Activated effector memory CD4-positive, alpha-beta T cell treated with Interleukin-2 at 50 U/mL for 16 hours (primary cell): ENCODE results near the gene GALNS.
"Not testable (repeated sequence)": the region's sequence is repeated elsewhere in the genome, so short reads cannot be mapped to it uniquely, and the experiment has no call there.

Experiments used
- DNase-seq: peaks from one replicate; pipeline ENCODE4 v3.0.0-alpha.2; 2020

GALNS gene

DNA sequence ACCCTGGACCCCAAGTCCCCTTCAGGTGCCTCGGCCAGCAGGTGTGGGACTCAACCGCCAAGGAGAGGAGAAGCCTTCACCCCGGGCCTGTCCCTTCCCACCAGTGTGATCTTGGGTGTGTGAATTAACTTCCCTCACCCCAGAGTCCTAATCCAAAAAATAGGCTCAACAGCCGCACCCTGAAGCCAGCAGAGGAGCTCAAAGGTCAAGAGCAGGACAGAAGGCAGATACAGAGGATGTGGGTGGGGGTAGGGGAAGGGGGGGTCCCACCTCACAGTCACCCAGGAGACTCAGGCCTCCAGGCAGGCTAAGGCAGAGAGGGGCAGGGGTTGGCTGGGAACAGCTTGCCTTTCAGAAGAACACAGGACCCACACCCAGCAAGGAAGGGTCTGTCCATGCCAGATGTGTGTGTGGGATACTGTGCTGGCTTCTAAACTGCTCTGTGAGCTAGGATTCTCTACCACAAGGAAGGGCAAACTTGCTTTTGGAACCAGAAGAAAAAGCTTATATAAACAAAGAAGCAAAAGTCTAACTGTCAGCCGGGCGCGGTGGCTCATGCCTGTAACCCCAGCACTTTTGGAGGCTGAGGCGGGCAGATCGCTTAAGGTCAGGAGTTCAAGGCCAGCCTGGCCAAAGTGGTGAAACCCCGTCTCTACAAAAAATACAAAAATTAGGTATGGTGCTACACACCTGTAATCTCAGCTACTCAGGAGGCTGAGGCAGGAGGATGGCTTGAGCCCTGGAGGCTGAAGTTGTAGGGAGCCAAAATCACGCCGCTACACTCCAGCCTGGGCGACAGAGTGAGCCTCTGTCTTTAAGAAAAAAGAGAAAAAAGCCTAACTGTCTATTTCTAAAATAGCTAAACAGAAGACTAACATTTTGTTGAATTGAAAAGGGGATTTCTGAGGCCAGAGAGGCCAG lies 76.3 kb downstream of the GALNS start:
- no peak for DNase-seq

DNA sequence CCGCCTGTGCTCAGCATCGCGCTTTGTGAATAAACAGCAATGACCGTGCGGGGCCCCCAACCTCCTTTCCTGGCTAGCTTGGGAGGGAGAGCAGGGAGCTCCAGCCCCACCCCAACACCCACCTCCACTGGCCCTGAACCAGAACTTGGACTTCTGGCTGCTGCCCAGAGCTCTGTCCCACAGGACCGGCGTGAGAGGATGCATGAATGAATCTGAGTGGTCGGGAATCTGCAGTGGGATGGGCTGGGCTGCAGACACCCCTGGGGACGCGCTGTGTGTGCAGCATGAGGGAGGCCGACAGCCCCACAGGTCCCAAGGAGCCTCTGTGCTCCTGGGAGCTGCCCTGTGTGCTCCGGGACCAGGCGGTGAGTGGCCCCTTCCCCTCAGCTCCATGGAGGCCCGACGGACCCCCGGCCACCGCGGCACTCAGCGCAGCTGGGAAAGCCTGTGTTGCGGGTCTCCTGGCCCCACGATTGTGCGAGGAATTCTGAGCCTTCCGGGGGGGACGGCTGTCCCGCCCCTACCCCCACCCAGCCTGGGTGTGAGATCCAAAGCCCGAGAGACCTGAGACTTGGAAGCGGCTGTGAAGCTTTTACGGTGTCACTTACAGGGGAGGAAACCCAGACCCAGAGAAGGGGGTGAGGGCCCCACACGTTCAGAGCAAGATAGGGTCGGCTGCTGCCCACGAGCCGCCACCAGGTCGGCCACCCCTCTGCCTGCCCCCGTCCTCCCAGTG lies 77.2 kb downstream of the GALNS start:
- no peak for DNase-seq

DNA sequence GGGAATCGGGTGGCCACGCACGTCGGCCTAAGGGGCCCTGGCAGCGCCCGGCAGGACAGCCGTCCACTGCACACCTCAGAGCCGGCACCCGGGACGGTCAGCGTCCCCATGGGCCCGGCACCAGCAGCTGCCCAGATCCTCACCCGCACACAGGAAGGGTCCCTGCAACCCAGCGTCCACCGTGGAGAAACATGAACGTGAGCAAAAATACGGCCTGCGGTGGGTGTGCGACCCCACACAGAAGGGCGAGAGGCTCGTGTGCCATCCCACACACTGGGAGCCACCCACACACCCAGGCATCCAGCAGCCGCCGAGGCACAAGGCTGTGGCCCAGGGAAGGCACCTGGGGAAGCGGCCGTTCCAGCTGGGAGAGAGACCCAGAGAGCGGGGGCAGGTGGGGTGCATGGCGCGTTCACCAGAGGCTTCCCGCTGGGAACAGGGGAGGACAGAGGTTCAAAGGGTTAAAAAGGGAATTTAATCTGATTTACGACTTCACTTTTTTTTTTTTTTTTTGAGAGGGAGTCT lies 78.1 kb downstream of the GALNS start:
- no peak for DNase-seq

DNA sequence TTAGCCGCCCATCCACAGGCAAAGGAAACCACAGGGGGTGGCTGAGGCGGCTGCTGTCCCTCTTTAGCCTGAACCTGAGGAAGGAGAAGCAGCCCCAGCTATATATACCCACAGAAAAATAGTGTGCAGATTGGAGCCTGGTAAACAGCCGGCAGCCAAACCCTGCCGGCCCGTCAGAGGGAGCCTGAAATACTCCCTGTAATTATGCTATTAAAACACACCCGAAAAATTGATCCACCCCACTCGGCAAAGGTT lies 78.5 kb downstream of the GALNS start:
- no peak for DNase-seq

DNA sequence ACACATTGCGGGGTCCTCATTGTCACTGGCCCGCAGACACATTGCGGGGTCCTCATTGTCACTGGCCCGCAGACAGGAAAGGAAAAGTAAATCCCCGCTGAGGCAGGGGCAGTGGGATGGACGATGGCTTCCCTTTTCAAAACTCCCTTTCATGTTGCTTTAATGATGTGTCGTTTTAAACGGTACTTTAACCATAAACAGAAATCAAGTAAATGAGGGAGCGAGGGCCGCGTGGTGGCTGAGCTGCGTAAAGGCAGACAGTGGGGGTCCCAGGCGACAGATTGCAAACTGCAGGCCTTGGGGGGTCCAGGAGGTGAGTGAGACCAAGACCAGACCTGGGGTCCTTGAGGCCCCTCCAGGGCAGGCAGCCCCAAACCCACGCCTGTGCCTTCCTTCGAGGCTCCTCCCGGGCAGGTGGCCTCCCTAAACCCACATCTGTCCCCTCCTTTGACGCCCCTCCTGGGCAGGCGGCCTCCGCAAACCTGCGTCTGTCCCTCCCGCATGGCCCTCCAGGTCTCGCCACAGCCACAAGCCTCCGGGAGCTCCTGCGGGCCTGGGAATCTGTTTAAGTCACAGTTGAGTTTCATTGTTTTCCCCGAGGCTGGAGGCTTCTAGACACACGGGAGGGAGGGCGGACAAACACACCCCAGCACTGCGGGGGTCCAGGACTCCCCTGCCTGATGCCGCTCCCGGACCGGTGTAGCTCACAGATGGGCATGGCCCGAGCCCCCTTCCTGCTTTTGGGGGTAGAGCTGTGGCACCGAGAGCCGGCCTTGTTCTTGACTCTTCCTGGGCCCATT lies 79.1 kb downstream of the GALNS start:
- no peak for DNase-seq

DNA sequence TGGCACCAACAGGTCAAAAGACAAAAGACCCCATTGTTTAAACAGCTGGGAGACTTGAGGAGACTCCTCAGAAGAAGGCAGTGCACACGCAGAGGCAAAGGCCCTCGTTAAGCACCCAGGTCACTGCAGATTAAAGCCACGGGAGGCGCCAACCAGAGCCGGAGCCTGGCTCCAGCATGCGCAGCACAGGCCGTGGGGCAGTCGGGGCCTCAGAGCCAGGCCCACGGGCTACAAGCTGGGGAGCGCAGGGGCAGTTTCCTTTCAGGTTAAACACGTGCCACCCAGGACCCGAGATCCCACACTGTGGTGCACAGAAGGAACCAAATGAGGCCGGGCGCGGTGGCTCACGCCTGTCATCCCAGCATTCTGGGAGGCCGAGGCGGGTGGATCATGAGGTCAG lies 80.9 kb downstream of the GALNS start:
- no peak for DNase-seq

DNA sequence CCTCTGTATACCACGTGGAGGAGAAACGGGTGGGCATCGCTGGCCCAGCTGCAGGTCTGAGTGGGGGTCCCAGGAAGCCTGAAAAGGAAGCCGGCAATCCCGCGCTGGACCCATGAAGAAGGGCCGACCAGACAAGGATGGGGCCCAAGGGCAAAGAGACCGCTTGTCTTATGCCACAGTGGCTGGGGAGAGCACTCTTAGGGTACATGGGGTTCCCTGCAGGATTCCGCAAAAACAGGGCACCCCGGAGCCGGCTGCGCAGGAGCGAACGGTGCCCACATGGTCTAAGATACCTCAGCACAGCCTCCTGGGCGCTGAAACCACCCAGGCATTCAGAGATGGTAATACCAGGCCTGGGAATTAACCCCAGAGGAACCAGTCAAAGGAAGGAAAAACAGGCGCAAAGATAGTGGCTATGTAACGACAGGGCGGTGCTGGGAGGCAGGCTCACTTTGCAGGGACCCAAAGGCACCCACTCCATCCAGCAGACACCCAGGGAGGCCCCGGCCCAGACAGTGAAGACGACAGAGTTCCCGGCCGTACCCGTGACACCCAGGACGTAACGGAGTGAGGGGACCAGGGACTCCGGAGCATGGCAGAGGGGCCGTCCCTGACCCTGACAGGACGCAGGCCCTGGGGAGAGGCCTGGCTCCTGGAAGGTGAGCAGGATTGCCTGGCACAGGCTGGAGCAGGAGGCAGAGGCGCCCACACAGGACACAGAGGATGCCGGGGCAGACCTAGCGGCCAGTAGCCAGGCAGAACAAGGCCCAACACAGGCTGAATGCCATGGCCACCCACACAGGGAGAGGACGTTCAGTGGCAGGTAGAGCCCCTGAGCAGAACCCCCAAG lies 82.0 kb downstream of the GALNS start:
- DNase-seq: no peak

DNA sequence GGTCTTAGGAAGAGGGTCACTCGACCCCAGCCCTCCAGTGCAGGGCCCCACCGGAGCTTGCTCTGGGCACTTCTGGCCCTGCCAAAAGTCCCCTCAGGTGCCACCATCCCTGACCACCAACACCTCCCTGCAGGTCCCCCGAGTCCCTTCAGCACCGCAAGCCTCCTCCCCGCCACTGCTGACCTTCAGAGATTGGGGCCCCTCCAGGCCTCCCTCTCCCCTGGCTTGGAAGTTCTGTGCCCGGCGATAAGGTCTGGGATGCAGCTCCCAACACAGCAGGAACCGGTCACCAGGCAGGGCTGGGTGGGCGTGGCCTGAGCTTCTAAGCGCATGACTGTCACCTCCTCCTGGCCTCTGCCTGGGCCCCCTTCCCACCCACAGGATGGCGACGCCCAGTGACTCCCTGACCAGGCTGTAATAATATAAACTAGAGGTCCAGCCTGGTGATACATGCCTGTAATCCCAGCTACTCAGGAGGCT lies 82.9 kb downstream of the GALNS start:
- DNase-seq: no peak

DNA sequence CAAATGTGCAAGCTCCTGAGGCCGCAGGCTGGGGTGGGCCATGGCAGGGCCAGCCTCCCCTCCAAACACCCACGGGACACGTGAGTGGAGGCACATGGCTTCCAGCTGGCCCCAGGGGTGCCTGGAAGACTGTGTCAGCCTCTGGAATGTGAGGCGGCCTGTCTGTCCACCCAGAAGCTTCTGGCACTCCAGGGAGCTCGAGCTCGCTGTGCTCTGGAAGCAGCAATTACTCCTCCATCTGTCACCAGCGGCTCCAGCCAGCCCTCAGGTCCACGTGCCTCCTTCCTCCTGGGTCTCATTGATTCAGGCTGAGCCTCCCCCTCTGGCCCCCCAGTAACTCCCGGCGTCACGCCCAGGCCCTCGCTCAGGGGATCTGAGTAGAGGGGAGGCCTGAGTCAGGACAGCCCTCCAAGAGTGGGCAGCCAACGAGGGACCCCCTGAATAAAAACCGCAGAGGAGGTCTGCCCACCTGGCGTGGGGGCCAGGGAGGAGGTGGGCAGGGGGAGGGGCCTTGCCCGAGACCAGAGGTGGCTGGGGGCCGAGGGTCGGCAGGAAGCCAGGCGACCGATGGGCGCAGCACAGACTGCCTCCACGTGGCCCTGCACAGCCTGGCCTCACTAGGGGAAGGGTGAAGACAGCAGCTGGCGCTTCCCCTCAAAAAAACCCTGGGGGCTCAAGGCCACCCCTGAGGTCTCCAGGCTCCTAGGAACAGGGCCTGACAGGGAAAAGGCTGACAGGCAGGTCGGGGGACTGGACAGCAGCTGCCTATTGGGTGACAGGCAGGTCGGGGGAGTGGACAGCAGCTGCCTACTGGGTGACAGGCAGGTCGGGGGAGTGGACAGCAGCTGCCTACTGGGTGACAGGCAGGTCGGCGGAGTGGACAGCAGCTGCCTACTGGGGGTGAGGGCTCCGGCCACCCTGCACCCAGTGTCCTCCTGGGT lies 83.6 kb downstream of the GALNS start:
- no peak for DNase-seq

DNA sequence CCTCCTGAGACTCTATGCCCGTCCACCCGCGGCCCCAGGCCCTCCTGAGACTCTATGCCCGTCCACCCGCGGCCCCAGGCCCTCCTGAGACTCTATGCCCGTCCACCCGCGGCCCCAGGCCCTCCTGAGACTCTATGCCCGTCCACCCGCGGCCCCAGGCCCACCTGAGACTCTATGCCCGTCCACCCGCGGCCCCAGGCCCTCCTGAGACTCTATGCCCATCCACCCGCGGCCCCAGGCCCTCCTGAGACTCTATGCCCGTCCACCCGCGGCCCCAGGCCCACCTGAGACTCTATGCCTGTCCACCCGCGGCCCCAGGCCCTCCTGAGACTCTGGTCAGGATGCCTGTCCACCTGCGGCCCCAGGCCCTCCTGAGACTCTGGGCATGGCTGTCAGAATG lies 85.0 kb downstream of the GALNS start:
- not testable (repeated sequence) for DNase-seq

DNA sequence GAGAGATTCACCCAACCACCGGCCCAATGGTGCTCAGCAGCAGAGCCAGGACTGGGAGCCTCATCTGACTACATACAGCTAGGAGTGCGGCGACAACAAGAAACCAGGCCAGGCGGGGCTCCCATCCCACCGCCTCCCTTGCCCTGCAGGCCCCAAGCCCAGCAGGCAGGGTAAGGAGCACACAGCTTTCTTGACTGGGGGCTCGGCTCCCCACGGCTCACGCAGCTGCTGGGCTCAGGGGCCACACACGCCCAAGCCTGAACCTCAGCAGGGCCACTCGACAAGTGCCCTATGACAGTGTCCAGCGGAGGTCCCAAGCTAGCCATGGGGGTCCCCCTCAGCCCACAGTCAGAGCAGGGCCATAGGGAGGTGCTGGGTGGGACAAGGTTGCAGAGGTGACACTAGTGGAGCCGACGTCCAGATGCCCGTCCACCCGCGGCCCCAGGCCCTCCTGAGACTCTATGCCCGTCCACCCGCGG lies 85.4 kb downstream of the GALNS start:
- no peak for DNase-seq

DNA sequence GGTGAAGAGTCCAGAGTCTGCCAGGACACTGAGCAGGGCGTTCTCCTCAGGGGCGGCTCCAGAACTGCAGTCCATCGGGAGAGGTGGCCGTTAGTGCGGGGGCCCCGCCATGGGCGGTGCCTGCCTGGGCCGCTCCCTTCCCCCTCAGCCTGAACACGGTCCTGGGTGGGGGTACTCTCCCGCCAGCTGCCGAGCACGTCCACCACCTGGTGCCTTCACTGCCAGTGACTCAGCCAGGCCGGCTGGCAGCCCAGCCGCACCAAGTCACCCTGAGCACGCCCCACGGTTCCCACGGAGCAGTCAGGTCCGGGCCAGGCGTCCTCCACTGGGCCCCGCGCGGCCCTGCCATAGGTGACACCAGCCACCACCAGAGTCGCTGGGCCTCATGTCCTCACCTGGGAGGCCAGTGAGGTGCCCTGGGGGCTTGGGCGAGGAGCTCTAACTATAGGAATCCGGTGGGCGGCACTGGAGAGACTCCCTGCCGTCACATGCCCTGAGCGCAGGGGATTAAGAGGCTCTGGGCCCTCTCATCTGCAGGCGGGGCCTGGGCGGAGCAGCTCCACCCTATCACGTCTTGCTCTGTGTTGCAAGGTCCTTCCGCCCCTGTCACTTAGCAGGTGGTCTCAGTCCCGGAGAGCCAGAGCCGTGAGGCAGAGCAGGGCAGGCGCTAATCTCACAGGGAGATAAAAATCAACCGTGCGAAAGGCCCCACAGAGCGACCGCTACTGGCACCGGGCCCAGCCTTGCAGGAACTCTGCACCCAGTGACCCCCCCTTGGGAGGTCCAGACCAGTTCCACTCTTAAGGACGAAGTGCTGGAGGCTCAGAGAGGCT lies 86.1 kb downstream of the GALNS start:
- no peak for DNase-seq

DNA sequence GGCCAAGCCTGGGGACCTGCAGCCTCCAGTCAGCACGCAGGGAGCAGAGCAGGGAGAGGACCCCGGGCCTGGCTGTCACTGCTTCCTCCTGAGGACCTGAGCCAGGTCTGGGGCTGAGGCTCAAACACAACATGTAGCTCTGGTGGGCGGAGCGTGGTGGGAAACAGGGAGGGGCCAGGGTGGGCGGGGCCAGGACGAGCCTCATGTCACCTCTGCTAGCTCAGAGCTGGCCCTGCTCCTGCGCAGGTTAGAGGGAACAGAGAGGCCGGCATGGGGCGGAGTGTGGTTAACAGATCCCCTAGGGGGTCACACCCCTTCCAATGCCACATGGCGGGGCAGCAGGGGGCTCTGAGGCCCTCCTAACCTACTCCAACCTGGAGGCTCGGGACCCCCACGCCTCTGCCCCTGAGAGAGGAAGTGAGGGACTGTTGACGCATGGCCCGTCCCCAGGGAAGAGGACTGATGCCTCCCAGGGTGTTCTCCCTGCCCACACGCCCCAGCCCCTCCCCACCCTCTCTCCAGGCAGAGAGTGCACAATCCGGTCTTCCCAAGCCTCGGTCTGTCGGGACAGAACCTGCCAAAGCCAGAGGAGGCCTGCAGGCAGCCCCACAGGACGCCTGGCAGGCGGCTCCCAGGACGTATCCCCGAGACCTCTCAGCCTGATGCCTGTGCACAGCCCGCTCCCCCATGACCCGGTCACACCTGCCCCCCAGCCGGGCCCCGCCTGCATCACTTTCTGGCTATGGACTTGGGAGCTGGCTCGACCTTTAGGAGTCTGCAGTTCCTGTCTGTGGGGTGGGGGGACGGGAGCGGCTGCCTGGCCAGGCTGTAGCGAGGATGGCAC lies 86.9 kb downstream of the GALNS start:
- DNase-seq: no peak

DNA sequence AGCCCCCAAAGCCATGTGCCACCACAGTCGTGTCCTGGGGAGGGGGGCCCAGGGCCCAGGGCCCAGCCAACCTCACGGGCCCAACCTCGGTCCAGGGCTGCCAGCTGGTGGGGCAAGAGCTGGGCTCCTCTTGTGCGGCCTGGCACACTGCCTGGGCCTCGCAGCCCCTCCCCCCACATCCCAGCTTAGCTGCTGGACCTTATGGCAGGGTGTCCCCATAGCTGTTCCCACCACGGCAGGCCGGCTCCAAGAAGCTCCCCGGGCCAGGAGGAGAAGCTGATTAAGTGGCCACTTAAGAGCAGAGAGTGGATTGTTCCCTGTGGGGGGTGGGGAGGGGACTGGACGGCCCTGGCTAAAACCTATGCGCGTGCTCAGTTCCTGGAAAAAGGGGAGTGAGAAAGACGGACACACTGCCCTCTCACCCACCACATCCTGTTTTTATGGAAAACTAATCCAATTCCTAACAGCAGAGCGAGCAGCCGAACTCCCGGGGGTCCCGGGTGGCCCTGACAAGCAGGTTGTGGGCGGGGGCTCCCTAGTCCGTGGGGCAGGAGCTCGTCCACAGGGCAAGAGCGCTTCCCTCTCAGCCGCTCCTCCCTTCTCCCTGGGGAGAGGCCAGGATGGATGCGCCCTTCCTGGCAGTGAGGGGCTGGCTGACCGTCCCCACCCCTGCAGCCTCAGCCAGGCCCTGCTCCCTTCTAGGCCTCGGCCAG lies 88.5 kb downstream of the GALNS start:
- no peak for DNase-seq

DNA sequence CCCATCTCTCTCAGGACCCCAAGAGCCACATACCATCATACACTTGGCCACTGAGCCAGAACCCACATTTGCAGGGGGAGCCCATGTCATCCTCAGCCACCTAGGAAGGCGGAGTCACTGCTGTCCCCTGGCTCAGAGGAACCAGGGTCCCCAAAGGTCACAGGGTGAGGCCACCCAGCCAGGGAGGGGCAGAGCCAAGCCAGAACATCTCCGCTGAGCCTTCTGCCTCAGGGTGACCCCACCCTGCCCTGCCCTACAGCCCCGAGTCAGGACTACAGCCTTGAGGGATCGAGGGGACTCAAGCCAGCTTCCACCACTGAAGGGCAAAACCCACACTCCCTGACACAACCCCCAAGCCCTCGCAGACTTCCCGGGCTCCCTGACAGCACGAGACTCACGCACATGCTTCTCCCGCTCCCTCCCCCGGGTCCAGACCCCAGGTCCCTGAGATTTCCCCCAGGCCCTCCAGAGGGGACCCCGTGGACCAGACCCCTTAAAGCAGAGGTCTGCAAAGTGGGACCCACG lies 89.1 kb downstream of the GALNS start:
- DNase-seq: no peak

DNA sequence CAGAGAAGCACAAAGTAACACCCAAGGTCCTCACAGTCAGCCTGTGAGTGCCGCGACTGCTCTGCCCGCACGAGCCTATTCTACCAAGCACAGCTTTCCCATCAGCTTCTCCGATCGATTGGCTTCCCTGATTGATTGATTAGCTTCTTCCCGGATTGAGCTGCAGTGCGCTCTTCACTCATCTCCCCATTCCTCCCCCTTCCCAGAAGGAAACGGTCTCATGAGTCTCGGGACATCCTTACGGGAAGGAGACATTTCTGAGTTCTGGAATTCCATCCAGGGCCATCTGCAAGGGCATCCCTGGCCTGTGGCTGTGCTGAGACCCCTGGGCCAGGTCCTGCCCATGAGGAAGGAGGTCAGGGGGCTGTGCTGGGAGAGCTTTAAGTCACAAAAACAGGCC lies 89.8 kb downstream of the GALNS start:
- DNase-seq: no peak

DNA sequence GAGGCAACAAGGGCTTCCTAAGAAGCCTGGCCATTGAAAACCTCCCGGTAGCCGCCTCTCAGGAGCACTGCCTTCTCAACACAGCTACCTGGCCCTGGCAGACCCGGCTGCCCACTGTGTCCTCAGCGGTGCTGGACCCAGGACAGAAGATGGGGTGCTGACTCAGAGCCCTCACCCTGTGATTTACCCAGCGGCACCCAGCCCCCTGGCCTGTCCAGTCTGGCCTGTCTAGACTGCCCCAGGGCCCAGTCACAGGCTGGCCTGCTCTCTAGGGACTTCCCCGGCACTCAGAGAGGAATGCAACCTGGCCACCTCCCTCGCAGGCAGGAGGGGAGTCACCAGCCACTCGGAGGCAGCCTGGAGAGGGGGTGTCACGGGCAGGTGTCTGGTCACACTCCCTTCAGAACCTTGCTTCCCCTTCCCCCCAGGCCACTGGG lies 91.8 kb downstream of the GALNS start:
- no peak for DNase-seq

DNA sequence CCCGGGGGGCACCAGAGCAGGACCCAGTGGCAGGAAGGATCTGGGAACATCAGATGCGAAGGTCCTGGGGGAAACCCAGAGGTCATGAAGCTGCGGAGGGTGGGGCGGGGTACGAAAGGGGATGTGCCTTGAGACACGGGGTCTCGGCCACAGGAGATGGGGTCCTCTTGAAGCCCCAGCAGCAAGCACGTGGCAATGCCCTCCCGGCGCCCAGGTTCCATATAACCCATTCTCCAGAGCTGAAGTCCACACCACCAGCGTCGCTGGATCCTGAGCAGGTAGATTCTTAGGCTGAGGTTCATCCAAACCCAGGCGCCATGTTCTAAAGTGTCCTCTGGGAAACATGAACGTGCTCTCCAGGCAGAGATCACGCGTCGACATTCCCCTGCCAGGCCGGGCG lies 92.7 kb downstream of the GALNS start:
- no peak for DNase-seq
